Activated CD8-positive, alpha-beta memory T cell treated with anti-CD3 and anti-CD28 coated beads, Interleukin-2, amount 50 U/mL, for 4 hours (primary cell): ENCODE measurements around the gene TAP2.
"Not testable (repeated sequence)": the region's sequence is repeated elsewhere in the genome, so short reads cannot be mapped to it uniquely, and the experiment has no call there.

Experiments used
- DNase-seq: peaks from one replicate; pipeline ENCODE4 v3.0.0-alpha.2; 2020

Gene TAP2

GRCh38 chr6:32838114-32838958 is at the start of gene TAP2:
TSS of gene TAP2 (minus strand) at chr6:32838739. CDS start at chr6:32838233, 506 bp downstream.
- DNase-seq, result peak; percentile 99

- no peak for DNase-seq
Observed at GRCh38 chr6:32887616-32888015, 49.1 kb upstream of the TAP2 start.

GRCh38 chr6:32886681-32887383 is 48.3 kb upstream of the TAP2 start:
- no peak for DNase-seq

GRCh38 chr6:32885698-32886286 is 47.3 kb upstream of the TAP2 start:
- no peak for DNase-seq

- no peak for DNase-seq
Observed at GRCh38 chr6:32883789-32884188, 45.2 kb upstream of the TAP2 start.

GRCh38 chr6:32882879-32883250 is 44.3 kb upstream of the TAP2 start:
- no peak for DNase-seq

- DNase-seq, result not testable (repeated sequence)
Observed at GRCh38 chr6:32880962-32881361, 42.4 kb upstream of the TAP2 start.

- no peak for DNase-seq
Observed at GRCh38 chr6:32879691-32880090, 41.2 kb upstream of the TAP2 start.

- DNase-seq, result no peak
Observed at GRCh38 chr6:32876603-32877002, 38.1 kb upstream of the TAP2 start.

- not testable (repeated sequence) for DNase-seq
Observed at GRCh38 chr6:32873947-32874346, 35.4 kb upstream of the TAP2 start.

- peak; percentile 89 for DNase-seq
Observed at GRCh38 chr6:32868257-32868788, 29.8 kb upstream of the TAP2 start.

GRCh38 chr6:32867554-32868256 is 29.2 kb upstream of the TAP2 start:
- no peak for DNase-seq

GRCh38 chr6:32867022-32867477 is 28.5 kb upstream of the TAP2 start:
- DNase-seq, result no peak

GRCh38 chr6:32865724-32866443 is 27.3 kb upstream of the TAP2 start:
- DNase-seq, result no peak

GRCh38 chr6:32862725-32863124 is 24.2 kb upstream of the TAP2 start:
- no peak for DNase-seq

GRCh38 chr6:32860674-32861073 is 22.1 kb upstream of the TAP2 start:
- DNase-seq, result no peak

GRCh38 chr6:32858194-32858593 is 19.7 kb upstream of the TAP2 start:
- DNase-seq, result no peak

GRCh38 chr6:32857156-32857891 is 18.8 kb upstream of the TAP2 start:
- no peak for DNase-seq

- DNase-seq, result no peak
Observed at GRCh38 chr6:32855467-32856174, 17.1 kb upstream of the TAP2 start.

- peak; percentile 66 for DNase-seq
Observed at GRCh38 chr6:32854376-32855178, 16.0 kb upstream of the TAP2 start.
